Activated CD4-positive, CD25-positive, alpha-beta regulatory T cell treated with anti-CD3 and anti-CD28 coated beads, Interleukin-2, amount 50 U/mL, for 16 hours (primary cell): ENCODE data around the gene CDCA7L.
"Not testable (repeated sequence)": the region's sequence is repeated elsewhere in the genome, so short reads cannot be mapped to it uniquely, and the experiment has no call there.

ENCODE experiments used
- DNase-seq: peaks from one replicate; pipeline ENCODE4 v3.0.0-alpha.2; 2020; ENCODE audit warnings: low read depth, low spot score

CDCA7L gene

GRCh38 chr7:21910253-21910652 lies 35.4 kb downstream of the CDCA7L start:
- DNase-seq, result no peak

GRCh38 chr7:21908746-21909145 lies 37.0 kb downstream of the CDCA7L start:
- no peak for DNase-seq

DNA sequence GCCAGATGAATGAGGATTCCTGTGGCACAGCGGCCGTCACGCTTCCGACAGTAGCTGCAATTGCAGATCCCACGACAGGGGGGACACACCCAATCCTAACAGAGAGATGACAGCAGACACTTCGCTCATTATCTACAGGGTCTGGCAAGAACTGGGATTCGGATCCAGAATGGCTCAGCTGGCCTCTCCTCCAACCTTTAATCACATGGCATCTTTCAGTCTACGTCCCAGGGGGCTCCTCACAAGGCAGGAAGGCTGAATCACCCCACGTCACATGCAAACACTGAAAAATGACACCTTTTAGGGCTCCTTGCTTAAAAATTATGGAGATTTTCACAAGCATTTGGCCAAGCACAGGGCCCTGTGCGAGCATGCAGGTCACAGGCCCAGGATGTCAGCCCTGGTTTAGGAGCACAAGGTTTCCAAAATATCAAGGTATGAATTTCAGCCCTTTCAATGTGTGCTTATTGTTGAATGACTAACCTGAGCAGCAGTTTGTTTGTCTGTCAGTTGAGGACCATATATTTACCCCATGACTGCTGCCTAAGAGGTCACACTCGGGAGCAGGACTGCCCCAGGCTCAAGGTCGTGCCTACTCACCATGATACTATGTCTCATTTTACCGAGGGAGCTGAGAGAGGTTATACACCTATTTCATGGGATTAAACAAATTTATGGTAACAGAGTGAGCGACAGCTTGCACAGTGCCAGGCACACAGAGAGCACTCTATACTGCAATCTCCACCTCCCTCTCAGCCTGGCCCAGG lies 42.5 kb downstream of the CDCA7L start:
- DNase-seq, result no peak

DNA sequence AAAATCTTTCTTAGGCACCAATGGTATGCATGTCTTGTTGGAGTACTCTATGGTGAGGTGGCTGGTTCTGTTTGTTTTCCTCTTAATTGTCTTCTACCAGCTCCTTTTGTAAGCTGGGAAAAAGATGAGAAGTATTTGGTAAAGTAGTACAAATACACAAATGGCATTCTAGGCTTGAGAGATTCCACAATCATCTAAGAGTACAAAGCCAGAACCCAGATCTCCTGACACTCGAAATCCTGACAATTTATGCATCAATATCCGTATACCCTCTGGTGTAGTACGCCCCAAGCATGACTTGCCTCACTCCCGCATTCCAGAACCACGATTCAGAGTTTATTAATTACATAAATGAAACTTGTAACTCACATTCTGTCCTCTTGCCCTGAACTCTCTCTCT lies 43.5 kb downstream of the CDCA7L start:
- no peak for DNase-seq

DNA sequence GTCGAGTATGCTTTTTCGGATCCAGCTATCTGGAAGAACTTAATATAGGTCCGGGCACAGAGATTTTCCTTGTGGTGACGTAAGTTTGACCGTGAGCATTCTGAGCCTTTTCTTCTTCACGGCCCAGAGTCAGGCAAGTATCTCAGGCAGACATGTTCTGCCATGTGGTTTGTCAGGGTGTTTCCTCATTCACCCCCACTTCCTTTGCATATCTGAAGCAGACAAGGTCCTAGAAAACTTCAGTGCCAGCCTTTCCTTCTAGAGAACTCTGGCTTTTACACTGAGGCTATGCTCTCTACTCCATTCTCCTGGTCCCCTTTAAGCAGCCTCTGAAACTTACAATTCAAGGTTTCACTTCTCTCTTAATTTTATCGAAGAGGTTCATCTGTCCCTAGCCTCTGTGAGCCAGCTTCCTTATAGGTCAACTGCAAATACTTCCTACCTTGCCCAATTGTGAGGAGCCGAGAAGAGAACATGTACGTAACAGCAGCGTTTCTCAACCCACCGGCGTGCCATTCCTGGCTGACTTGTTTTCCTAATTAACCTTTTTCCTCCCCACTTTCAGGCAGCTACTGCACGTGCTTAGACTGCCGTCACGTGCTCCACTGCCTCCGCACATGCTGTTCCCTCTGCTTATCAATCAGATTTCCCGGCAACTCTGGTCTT lies 47.3 kb downstream of the CDCA7L start:
- no peak for DNase-seq

- no peak for DNase-seq
Measured at GRCh38 chr7:21893401-21893800, 52.3 kb downstream of the CDCA7L start.

DNA sequence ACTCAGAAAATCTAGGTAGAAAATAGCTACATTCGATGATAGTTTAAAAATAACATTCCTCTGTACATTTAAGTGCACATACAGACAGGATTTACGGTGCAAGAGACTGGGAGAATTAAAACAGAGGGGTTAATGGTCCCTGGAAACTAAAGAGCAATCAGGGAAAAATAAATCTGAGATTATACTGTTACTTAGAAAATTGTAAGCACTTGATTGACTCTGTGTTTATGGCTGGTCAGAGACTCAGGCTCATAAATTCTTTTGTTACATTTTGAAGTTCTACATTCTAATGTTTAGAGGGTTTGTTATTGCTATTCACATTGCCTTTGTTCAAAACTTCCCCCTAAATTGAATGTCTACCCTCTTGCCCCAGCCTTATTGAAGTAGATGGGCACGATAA lies 54.4 kb downstream of the CDCA7L start:
- DNase-seq, result no peak

- no peak for DNase-seq
Measured at GRCh38 chr7:21887779-21888178, 57.9 kb downstream of the CDCA7L start.

- DNase-seq, result no peak
Measured at GRCh38 chr7:21887353-21887752, 58.3 kb downstream of the CDCA7L start.

DNA sequence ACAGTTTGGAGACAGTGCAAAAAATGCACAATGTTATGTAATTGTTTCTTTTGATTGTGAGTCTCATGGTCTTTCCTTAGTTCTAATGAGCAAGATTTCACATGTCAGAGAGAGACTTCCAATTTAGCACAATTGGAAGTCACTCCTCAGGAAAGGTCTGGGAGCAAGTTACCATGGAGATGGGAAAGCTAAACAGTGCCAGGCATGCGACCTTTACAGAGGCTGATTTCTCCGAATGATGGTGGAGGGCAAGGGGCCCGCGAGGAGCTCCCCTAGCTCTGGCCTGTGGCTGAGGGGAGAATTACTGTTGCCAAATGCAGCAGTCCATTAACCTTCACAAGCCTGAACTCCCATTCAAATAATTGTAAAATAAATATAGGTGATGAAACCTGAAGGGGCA lies 59.3 kb downstream of the CDCA7L start:
- no peak for DNase-seq

DNA sequence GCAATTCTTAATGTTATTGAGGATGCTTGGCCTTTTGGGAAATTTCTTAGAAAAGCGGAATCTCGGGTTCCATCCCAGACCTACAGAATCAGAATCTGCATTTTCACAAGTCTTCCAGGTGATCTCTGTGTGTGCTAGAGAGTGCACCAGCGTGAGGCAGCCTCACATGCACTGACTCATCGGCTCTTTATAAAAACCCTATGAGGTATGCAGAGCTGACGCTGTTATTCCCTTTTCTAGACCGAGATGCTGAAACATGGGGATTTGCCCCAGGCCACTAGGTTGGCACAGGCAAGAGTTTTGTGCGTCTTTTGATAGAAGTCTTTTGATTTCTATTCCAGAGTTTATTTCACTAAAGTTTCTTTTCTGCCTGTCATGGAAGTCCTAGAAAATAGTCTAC lies 61.2 kb downstream of the CDCA7L start:
- no peak for DNase-seq

DNA sequence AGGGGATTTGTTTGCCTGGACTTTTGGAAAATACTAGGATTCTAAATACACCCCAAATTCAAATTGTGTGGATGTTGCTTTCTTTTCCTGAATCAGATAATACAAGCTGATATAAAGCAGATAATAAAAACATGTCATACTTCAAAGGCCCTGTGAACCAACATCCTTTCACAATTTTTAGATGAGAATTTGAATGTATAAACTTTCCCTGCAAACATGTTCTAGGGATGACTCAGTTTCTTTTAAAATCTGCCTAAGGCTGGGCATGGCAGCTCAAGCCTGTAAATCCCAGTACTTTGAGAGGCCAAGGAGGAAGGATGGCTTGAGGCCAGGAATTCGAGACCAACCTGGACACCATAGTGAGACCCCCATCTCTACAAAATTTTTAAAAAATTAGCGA lies 62.2 kb downstream of the CDCA7L start:
- DNase-seq, result not testable (repeated sequence)

DNA sequence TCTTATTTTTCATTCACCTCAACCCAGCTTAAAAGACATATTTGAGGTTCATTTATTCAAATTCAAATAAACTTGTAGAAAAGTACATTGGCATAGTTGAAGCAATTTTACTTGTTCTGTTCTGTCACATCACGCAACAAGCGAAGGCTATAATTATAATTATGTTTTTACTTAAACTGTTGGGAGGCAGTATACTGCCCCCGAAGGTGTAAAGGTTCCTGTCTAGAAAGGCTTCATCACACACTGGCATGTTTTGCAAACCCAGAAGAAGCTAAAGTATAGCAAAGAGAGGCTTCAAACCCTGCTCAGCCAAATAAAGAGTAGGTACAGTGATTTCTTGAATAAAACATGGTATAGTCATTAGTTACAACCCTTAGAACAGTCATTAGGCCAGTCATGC lies 62.6 kb downstream of the CDCA7L start:
- no peak for DNase-seq

GRCh38 chr7:21869785-21870402 lies 75.8 kb downstream of the CDCA7L start:
- DNase-seq, result no peak

GRCh38 chr7:21868576-21868850 lies 77.2 kb downstream of the CDCA7L start:
- DNase-seq, result no peak

- no peak for DNase-seq
Measured at GRCh38 chr7:21867816-21868575, 77.7 kb downstream of the CDCA7L start.

GRCh38 chr7:21867226-21867625 lies 78.5 kb downstream of the CDCA7L start:
- no peak for DNase-seq

GRCh38 chr7:21866731-21867130 lies 79.0 kb downstream of the CDCA7L start:
- no peak for DNase-seq

- DNase-seq, result not testable (repeated sequence)
Measured at GRCh38 chr7:21865631-21866204, 80.0 kb downstream of the CDCA7L start.

DNA sequence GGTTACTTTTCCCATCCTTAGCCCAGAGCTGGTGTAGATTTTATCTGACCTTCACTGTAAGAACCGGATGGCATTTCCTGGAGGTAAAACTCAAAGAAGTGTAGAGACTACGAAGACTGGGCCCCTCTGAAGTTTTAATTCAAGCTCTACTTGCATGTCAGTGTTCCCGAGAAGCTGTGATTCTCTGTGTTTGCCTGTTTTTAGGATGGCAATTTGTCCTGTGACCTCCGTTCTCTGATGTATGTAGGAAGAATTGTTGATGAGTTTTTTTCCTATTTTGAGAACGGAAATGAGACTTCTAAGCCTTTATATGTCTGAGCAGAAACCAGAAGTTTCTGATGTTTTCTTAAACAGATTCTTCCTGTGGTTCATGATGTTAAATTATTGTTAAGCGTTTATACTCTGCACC lies 94.1 kb downstream of the CDCA7L start:
- no peak for DNase-seq
